ENCODE measurements around the gene TAF1D.
"Not testable (repeated sequence)": the region's sequence is repeated elsewhere in the genome, so short reads cannot be mapped to it uniquely, and the experiment has no call there.

The TAF1D gene

GRCh38 chr11:93741094-93741881 lies at the start of gene TAF1D, which contains the start of gene C11orf54:
Gene TAF1D, minus strand, starts transcription at chr11:93741495. Its CDS starts 2,191 bp downstream, at chr11:93739304.
Gene C11orf54, plus strand, starts transcription at chr11:93741672. Its CDS starts 5,722 bp downstream, at chr11:93747394.
- peak; percentile 99 for DNase-seq

GRCh38 chr11:93784935-93785360 lies 43.7 kb upstream of the TAF1D start:
- DNase-seq, result peak; percentile 22

GRCh38 chr11:93784145-93784934 lies 43.0 kb upstream of the TAF1D start, which contains the start of gene MED17:
Gene MED17, plus strand, starts transcription at chr11:93784282. Its CDS starts 232 bp downstream, at chr11:93784514.
- DNase-seq, result peak; percentile 97

GRCh38 chr11:93783765-93784144 lies 42.5 kb upstream of the TAF1D start:
- no peak for DNase-seq

- no peak for DNase-seq
Measured at GRCh38 chr11:93783362-93783761, 42.1 kb upstream of the TAF1D start.

GRCh38 chr11:93775289-93775688 lies 34.0 kb upstream of the TAF1D start:
- DNase-seq, result no peak

GRCh38 chr11:93774560-93774959 lies 33.3 kb upstream of the TAF1D start:
- not testable (repeated sequence) for DNase-seq

GRCh38 chr11:93773601-93774200 lies 32.4 kb upstream of the TAF1D start:
- no peak for DNase-seq

- no peak for DNase-seq
Measured at GRCh38 chr11:93773045-93773477, 31.8 kb upstream of the TAF1D start.

- no peak for DNase-seq
Measured at GRCh38 chr11:93772123-93772522, 30.8 kb upstream of the TAF1D start.

- DNase-seq, result no peak
Measured at GRCh38 chr11:93770160-93770559, 28.9 kb upstream of the TAF1D start.

GRCh38 chr11:93767018-93767417 lies 25.7 kb upstream of the TAF1D start:
- DNase-seq, result no peak

GRCh38 chr11:93766504-93766903 lies 25.2 kb upstream of the TAF1D start:
- DNase-seq, result no peak

GRCh38 chr11:93765551-93765950 lies 24.3 kb upstream of the TAF1D start:
- DNase-seq, result no peak

- DNase-seq, result no peak
Measured at GRCh38 chr11:93761910-93762309, 20.6 kb upstream of the TAF1D start.

- not testable (repeated sequence) for DNase-seq
Measured at GRCh38 chr11:93759123-93759522, 17.8 kb upstream of the TAF1D start.

GRCh38 chr11:93757924-93758865 lies 16.9 kb upstream of the TAF1D start:
- no peak for DNase-seq

GRCh38 chr11:93757301-93757700 lies 16.0 kb upstream of the TAF1D start:
- DNase-seq, result no peak

GRCh38 chr11:93756748-93757147 lies 15.5 kb upstream of the TAF1D start:
- DNase-seq, result no peak

- no peak for DNase-seq
Measured at GRCh38 chr11:93753241-93753640, 11.9 kb upstream of the TAF1D start.

GRCh38 chr11:93751001-93751400 lies 9.7 kb upstream of the TAF1D start:
- no peak for DNase-seq

- no peak for DNase-seq
Measured at GRCh38 chr11:93747122-93747521, 5.8 kb upstream of the TAF1D start.

All from NCI-H345 (cell line).